GM12873 (cell line): ENCODE data around the gene TNPO1.

Source experiments
- CTCF ChIP-seq: IDR thresholded peaks from 2 replicates; pipeline ENCODE4 v1.5.1; 2012; ENCODE audit warnings: low read depth, mild to moderate bottlenecking, moderate library complexity, low read length, control low read depth; ENCODE audit not compliant: insufficient read depth; ENCODE audit errors: missing control alignments

The TNPO1 gene

GRCh38 chr5:72883850-72884249 is 67.4 kb downstream of the TNPO1 start:
- TF ChIP-seq CTCF, result no peak

- TF ChIP-seq CTCF, result no peak
These were observed 68.4 kb downstream of the TNPO1 start for GRCh38 chr5:72884892-72885291.

- no peak for TF ChIP-seq CTCF
These were observed 69.4 kb downstream of the TNPO1 start for GRCh38 chr5:72885824-72886223.

GRCh38 chr5:72888595-72888994 is 72.1 kb downstream of the TNPO1 start:
- TF ChIP-seq CTCF, result no peak

- no peak for TF ChIP-seq CTCF
These were observed 72.9 kb downstream of the TNPO1 start for GRCh38 chr5:72889324-72889723.

GRCh38 chr5:72892846-72893245 is 76.4 kb downstream of the TNPO1 start:
- TF ChIP-seq CTCF, result no peak

GRCh38 chr5:72895758-72896157 is 79.3 kb downstream of the TNPO1 start:
- no peak for TF ChIP-seq CTCF
